Loucy (cell line): ENCODE results near the gene IRGC.

Experiments used
- H2AFZ ChIP-seq: fragments of 200-600 bp; sonication (generic); 2 replicates; pipeline ENCODE4 v1.6.0; 2016; ENCODE audit warnings: antibody characterized with exemption, mild to moderate bottlenecking, low read length, moderate library complexity
- H3F3A ChIP-seq: fragments of 200-600 bp; 2 replicates; pipeline ENCODE4 v1.6.0; 2016; ENCODE audit warnings: antibody characterized with exemption, low read depth, mild to moderate bottlenecking
- H3K27me3 ChIP-seq: fragments of 200-600 bp; sonication (generic); 2 replicates; pipeline ENCODE4 v1.6.1; 2014; ENCODE audit warnings: low read length, mild to moderate bottlenecking; ENCODE audit not compliant: insufficient read depth, poor library complexity, severe bottlenecking
- H3K36me3 ChIP-seq: fragments of 200-600 bp; sonication (generic); 2 replicates; pipeline ENCODE4 v1.6.1; 2016; ENCODE audit warnings: low read length; ENCODE audit not compliant: insufficient read depth
- H3K4me1 ChIP-seq: fragments of 200-600 bp; sonication (generic); 2 replicates; pipeline ENCODE4 v1.5.1; 2014; ENCODE audit warnings: low read length, mild to moderate bottlenecking; ENCODE audit not compliant: insufficient read depth, poor library complexity, severe bottlenecking
- H3K4me2 ChIP-seq: fragments of 200-600 bp; sonication (generic); 2 replicates; pipeline ENCODE4 v1.6.0; 2014; ENCODE audit warnings: antibody characterized with exemption, low read length, low read depth, mild to moderate bottlenecking; ENCODE audit not compliant: poor library complexity, severe bottlenecking
- H3K4me3 ChIP-seq: fragments of 200-600 bp; sonication (generic); 2 replicates; pipeline ENCODE4 v1.5.1; 2014; ENCODE audit warnings: low read length, mild to moderate bottlenecking, mixed read lengths; ENCODE audit not compliant: poor library complexity, severe bottlenecking
- H3K79me2 ChIP-seq: fragments of 200-600 bp; sonication (generic); 2 replicates; pipeline ENCODE4 v1.6.1; 2014; ENCODE audit warnings: low read length; ENCODE audit not compliant: insufficient read depth
- H3K9ac ChIP-seq: fragments of 200-600 bp; sonication (generic); 2 replicates; pipeline ENCODE4 v1.6.0; 2014; ENCODE audit warnings: mild to moderate bottlenecking, low read depth, low read length, moderate library complexity; ENCODE audit not compliant: poor library complexity, severe bottlenecking
- H3K9me2 ChIP-seq: fragments of 200-600 bp; sonication (generic); replicated peaks from 2 replicates; pipeline ENCODE4 v1.6.1; 2016; ENCODE audit warnings: low read depth, low read length, mixed read lengths
- H3K9me3 ChIP-seq: fragments of 200-600 bp; sonication (generic); 2 replicates; pipeline ENCODE4 v1.6.1; 2014; ENCODE audit warnings: mild to moderate bottlenecking, antibody characterized with exemption, low read length, low read depth; ENCODE audit not compliant: insufficient read depth
- H4K20me1 ChIP-seq: fragments of 200-600 bp; sonication (generic); 2 replicates; pipeline ENCODE4 v1.6.0; 2014; ENCODE audit warnings: antibody characterized with exemption, low read length, mild to moderate bottlenecking; ENCODE audit not compliant: insufficient read depth, poor library complexity, severe bottlenecking
- CTCF ChIP-seq: fragments of 200-600 bp; sonication (generic); conservative IDR thresholded peaks from 2 replicates; pipeline ENCODE4 v1.5.1; 2014; ENCODE audit warnings: mild to moderate bottlenecking, antibody characterized with exemption, low read length
- EZH2phosphoT487 ChIP-seq: fragments of 200-600 bp; IDR thresholded peaks from 2 replicates; pipeline ENCODE4 v1.6.1; 2018; ENCODE audit warnings: antibody characterized with exemption, mild to moderate bottlenecking, moderate library complexity, borderline replicate concordance

The IRGC gene

GRCh38 chr19:43690890-43691289 lies 25.0 kb upstream of the IRGC start:
- H3K9ac ChIP-seq: no peak overlapping the region
- H4K20me1 ChIP-seq: no peaks in the 10 kb centered on the region
- peaks cover 3% of the 10 kb centered on the region; the same call in 1 of the 2 replicates for H3K9me3 ChIP-seq
- no peaks in the 10 kb centered on the region for H3K36me3 ChIP-seq
- H3K27me3 ChIP-seq: no peaks in the 10 kb centered on the region
- no peak overlapping the region for H2AFZ ChIP-seq
- H3K4me2 ChIP-seq: no peak overlapping the region
- H3F3A ChIP-seq: no peaks in the 10 kb centered on the region
- no peaks in the 10 kb centered on the region for H3K9me2 ChIP-seq
- no peaks in the 10 kb centered on the region for H3K4me1 ChIP-seq
- no peak overlapping the region for H3K4me3 ChIP-seq
- TF ChIP-seq CTCF (no peak), EZH2phosphoT487 (no peak)
- no peaks in the 10 kb centered on the region for H3K79me2 ChIP-seq

- Histone ChIP-seq H3K4me3 (no peak overlapping the region), H3K36me3 (no peaks in the 10 kb centered on the region), H3K27me3 (no peaks in the 10 kb centered on the region), H3K9me2 (no peaks in the 10 kb centered on the region), H2AFZ (no peak overlapping the region), H4K20me1 (no peaks in the 10 kb centered on the region), H3K4me2 (no peak overlapping the region), H3K9ac (no peak overlapping the region), H3K9me3 (peaks cover 3% of the 10 kb centered on the region; the same call in 1 of the 2 replicates), H3K79me2 (no peaks in the 10 kb centered on the region), H3F3A (no peaks in the 10 kb centered on the region), H3K4me1 (no peaks in the 10 kb centered on the region)
- no peak for TF ChIP-seq CTCF
- TF ChIP-seq EZH2phosphoT487: no peak
Measured at GRCh38 chr19:43691755-43692154, 24.1 kb upstream of the IRGC start.

- Histone ChIP-seq H4K20me1 (no peaks in the 10 kb centered on the region), H3K4me2 (no peak overlapping the region)
Measured at GRCh38 chr19:43692385-43692784, 23.5 kb upstream of the IRGC start.

More at GRCh38 chr19:43692385-43692784, 23.5 kb upstream of the IRGC start:
- Histone ChIP-seq H3K9ac (no peak overlapping the region), H3K9me3 (peaks cover 3% of the 10 kb centered on the region; the same call in 1 of the 2 replicates), H3K36me3 (no peaks in the 10 kb centered on the region), H3K4me3 (no peak overlapping the region), H3F3A (no peaks in the 10 kb centered on the region), H3K9me2 (no peaks in the 10 kb centered on the region), H3K27me3 (no peaks in the 10 kb centered on the region), H2AFZ (no peak overlapping the region), H3K79me2 (no peaks in the 10 kb centered on the region), H3K4me1 (no peaks in the 10 kb centered on the region)
- TF ChIP-seq EZH2phosphoT487 (no peak), CTCF (no peak)
